VCaP (cell line): ENCODE measurements around the gene NUDT19.

Experiments used
- H3K27ac ChIP-seq: fragments of 450-650 bp; 2 replicates; pipeline ENCODE4 v1.5.1; 2017
- TF ChIP-seq, protein P1 (sequence below): fragments of 450-650 bp; conservative IDR thresholded peaks from 2 replicates; pipeline ENCODE4 v1.5.1; 2017; ENCODE audit warnings: mild to moderate bottlenecking, moderate library complexity

Gene NUDT19

DNA sequence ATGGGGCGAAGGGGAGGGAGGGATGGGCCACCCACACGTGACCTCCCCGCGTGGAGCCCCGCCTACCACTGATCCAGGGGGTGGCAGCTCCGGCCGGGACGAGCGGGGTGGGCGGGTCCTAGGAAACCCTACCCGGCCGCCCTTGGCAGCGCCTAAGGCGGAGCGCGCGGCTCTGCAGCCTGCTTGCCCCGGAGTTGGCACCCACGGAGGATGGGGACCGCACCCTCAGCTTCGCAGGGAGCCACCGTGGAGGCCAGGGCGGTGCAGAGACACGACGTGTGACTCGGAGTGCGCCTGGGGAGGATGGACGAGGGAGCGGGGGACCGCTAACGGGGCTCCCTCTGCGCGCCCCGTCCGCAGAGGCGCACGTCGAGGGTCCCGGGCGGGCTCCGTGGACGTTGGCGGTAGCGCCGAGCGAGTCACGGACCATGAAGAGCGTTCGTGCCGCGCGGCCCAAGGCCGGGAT lies 15.9 kb upstream of the NUDT19 start, which contains the start of gene RGS9BP:
TSS of gene RGS9BP (plus strand) at position 129 of the 466 bp plus-strand sequence. CDS start 416 bp downstream, outside the sequence.
- TF ChIP-seq, protein P1, sequence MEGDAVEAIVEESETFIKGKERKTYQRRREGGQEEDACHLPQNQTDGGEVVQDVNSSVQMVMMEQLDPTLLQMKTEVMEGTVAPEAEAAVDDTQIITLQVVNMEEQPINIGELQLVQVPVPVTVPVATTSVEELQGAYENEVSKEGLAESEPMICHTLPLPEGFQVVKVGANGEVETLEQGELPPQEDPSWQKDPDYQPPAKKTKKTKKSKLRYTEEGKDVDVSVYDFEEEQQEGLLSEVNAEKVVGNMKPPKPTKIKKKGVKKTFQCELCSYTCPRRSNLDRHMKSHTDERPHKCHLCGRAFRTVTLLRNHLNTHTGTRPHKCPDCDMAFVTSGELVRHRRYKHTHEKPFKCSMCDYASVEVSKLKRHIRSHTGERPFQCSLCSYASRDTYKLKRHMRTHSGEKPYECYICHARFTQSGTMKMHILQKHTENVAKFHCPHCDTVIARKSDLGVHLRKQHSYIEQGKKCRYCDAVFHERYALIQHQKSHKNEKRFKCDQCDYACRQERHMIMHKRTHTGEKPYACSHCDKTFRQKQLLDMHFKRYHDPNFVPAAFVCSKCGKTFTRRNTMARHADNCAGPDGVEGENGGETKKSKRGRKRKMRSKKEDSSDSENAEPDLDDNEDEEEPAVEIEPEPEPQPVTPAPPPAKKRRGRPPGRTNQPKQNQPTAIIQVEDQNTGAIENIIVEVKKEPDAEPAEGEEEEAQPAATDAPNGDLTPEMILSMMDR = no peak
- peak within 1 kb of the TSS; percentile 92 for H3K27ac ChIP-seq

DNA sequence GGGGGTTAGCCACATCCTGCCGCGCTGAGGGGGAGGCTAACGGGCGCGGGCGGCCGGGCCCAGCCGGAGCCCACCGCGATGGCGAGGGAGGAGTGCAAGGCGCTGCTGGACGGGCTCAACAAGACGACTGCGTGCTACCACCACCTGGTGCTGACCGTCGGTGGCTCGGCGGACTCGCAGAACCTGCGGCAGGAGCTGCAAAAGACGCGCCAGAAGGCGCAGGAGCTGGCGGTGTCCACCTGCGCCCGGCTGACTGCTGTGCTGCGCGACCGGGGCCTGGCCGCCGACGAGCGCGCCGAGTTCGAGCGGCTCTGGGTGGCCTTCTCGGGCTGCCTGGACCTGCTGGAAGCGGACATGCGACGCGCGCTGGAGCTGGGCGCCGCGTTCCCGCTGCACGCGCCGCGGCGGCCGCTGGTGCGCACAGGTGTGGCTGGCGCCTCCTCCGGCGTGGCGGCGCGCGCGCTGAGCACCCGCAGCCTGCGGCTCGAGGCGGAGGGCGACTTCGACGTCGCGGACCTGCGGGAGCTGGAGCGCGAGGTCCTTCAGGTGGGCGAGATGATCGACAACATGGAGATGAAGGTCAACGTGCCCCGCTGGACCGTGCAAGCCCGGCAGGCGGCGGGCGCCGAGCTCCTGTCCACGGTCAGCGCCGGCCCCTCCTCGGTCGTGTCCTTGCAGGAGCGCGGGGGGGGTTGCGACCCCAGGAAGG lies 15.3 kb upstream of the NUDT19 start:
- H3K27ac ChIP-seq = peak overlapping the region; percentile 92
- TF ChIP-seq, protein P1 = no peak; the same call in 1 of the 2 replicates

DNA sequence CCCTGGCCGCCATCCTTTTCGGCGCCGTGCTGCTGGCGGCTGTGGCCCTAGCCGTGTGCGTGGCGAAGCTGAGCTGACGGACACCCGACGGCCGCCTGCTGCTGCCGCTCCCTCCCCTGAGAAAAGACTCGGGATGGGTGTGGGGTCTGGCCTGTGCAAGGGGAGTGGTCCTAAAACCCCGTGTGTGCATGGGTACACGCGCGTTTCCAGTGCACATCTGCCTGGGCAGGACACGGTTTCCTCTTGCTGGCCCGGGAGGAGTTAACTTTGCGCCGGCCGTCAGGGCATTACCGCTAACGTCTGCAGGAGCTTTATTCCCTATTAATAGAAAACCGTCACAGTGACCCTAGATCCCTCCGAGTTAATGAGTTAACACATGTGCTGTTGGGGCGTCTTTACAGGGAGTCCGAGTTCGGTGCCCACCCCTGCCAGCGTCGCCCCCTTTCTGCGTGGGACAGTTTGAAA lies 14.7 kb upstream of the NUDT19 start:
- no peak overlapping the region for H3K27ac ChIP-seq
- TF ChIP-seq, protein P1 = no peak

DNA sequence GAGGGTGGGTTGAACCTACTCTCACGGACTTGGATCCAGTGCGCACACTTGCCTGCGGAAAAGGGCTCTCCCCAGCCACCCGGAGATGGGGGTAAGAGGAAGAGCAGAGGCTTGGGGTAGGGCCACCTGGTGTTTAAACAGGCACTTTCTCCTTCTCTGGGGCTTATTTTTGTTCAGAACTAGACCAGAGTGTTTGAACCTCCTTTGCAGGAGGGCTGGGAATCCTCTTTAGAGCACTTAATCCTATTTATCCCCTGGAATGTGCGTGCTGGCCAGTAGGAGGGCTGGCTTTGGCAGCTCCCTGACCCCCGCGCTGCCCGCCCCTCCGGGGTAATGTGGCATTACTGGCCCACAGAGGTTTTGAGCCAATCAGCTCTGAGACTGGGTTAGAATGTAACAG lies 14.0 kb upstream of the NUDT19 start:
- H3K27ac ChIP-seq = no peak overlapping the region
- TF ChIP-seq, protein P1 = no peak

DNA sequence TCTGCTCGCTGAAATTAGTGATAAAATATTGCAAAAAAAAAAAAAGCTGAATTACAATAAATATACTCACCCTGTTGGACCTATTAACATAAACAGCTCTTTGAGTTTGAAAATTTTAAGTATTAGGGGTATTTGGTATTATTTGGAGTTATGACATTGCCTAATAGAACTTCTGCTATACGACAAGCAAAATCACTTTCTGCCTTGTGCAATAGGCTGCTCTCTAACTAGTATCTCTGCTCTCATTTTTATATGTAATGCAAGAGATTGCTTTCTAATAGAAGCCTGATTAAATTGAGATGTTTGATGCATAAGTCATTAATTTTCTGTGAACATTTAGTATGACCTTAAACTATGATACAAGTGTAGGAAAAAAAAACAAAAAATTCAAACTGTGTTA lies 10.6 kb upstream of the NUDT19 start:
- TF ChIP-seq, protein P1 = no peak
- no peak overlapping the region for H3K27ac ChIP-seq

DNA sequence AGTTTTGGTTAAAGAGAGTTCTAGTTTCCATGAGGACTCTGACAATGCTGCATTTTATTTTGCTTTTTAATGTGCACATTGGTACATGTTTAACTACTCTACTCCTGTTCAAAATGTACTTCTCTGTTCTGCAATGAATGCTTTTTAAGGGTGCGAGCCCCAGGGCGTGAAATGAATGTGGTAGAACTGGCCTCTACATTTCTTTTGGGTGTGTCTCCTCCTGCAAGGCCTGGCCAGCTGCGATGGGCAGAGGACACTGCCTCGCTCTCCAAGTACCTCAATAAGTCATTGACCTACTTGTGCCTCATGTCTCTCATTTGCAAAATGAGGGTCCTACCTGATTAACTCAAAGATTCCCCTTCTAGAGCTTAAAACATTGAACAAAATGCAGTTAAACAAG lies 9.3 kb upstream of the NUDT19 start:
- no peak overlapping the region for H3K27ac ChIP-seq
- TF ChIP-seq, protein P1 = no peak

DNA sequence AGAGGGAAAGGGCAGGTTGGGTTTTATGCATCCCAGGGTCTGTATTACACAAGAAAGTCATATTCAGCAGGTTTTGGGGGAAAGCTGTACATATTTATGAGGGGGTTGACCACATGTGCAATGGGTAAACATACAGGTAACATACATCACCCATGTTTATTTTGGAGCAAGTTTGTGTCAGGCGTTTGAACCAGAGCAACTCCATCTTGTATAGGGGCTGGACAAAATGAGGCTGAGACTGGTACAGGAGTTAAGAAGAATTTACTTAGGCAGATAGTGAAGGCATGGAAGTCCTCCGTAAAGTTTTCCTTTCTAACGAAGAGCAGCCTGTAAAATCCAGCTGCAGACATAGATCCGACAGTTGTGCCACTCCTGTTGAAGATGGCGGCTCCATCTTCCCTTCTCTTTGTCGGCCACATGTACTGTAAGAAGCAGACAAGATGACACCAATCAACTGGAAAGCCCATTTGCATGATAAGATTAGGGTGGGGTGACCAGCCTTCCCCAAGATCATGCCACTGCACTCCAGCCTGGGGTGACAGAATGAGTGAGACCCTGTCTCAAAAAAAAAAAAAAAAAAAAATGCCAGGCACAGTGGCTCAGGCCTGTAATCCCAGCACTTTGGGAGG lies 4.7 kb upstream of the NUDT19 start:
- H3K27ac ChIP-seq = no peak overlapping the region
- TF ChIP-seq, protein P1 = no peak
